Measurements from ENCODE around the gene C8G. TPM values are rescaled to one million over a fixed set of nuclear protein-coding genes. Genes with fewer than 3 reads are reported as not detected.

Gene C8G
- total RNA-seq, 2 experiments from 2014 or later = 0.90 TPM; not detected in 1

GRCh38 chr9:136943291-136944211, 1.5 kb upstream of the C8G start:
- no peaks in the 10 kb centered on the region for H3K27me3 Mint-ChIP-seq
- H3K4me3 Mint-ChIP-seq = peak overlapping the region; percentile 81
- H3K27ac Mint-ChIP-seq = peak overlapping the region; percentile 82
- H3K4me1 Mint-ChIP-seq = peaks cover 3% of the 10 kb centered on the region
- H3K36me3 Mint-ChIP-seq = peaks cover 12% of the 10 kb centered on the region
- DNase-seq = peak; percentile 61
- no peaks in the 10 kb centered on the region for H3K9me3 Mint-ChIP-seq

- no peak for DNase-seq
- H3K36me3 Mint-ChIP-seq = peaks cover 8% of the 10 kb centered on the region
- H3K9me3 Mint-ChIP-seq = no peaks in the 10 kb centered on the region
- no peak overlapping the region for H3K27ac Mint-ChIP-seq
- peak overlapping the region; percentile 81 for H3K4me3 Mint-ChIP-seq
- H3K4me1 Mint-ChIP-seq = peaks cover 6% of the 10 kb centered on the region
- no peaks in the 10 kb centered on the region for H3K27me3 Mint-ChIP-seq
Measured at GRCh38 chr9:136944212-136944518, 878 bp upstream of the C8G start.

- Mint-ChIP-seq H3K27ac (no peak overlapping the region), H3K36me3 (peaks cover 5% of the 10 kb centered on the region), H3K4me1 (peaks cover 6% of the 10 kb centered on the region), H3K27me3 (no peaks in the 10 kb centered on the region), H3K4me3 (no peak overlapping the region), H3K9me3 (no peaks in the 10 kb centered on the region)
- DNase-seq = no peak
Measured at GRCh38 chr9:136945333-136946227, 537 bp downstream of the C8G start.

GRCh38 chr9:136946228-136947027, 1.4 kb downstream of the C8G start:
- no peaks in the 10 kb centered on the region for H3K9me3 Mint-ChIP-seq
- no peak overlapping the region for H3K27ac Mint-ChIP-seq
- no peaks in the 10 kb centered on the region for H3K27me3 Mint-ChIP-seq
- H3K4me3 Mint-ChIP-seq = no peak overlapping the region
- H3K4me1 Mint-ChIP-seq = peaks cover 6% of the 10 kb centered on the region
- no peak for DNase-seq
- peaks cover 2% of the 10 kb centered on the region for H3K36me3 Mint-ChIP-seq

- no peaks in the 10 kb centered on the region for H3K9me3 Mint-ChIP-seq
Measured at GRCh38 chr9:136947028-136947891, 2.2 kb downstream of the C8G start.

GRCh38 chr9:136947955-136948510, 3.0 kb downstream of the C8G start:
- Mint-ChIP-seq H3K27ac (no peak overlapping the region), H3K9me3 (no peaks in the 10 kb centered on the region), H3K4me1 (peaks cover 6% of the 10 kb centered on the region), H3K27me3 (no peaks in the 10 kb centered on the region), H3K4me3 (peak overlapping the region; percentile 22), H3K36me3 (no peaks in the 10 kb centered on the region)
- no peak for DNase-seq

More at GRCh38 chr9:136947028-136947891, 2.2 kb downstream of the C8G start:
- H3K4me1 Mint-ChIP-seq = peaks cover 6% of the 10 kb centered on the region
- no peaks in the 10 kb centered on the region for H3K27me3 Mint-ChIP-seq
- no peaks in the 10 kb centered on the region for H3K36me3 Mint-ChIP-seq
- DNase-seq = no peak
- H3K4me3 Mint-ChIP-seq = no peak overlapping the region
- no peak overlapping the region for H3K27ac Mint-ChIP-seq

GRCh38 chr9:136949239-136949816, 4.3 kb downstream of the C8G start:
- Mint-ChIP-seq H3K27me3 (no peaks in the 10 kb centered on the region), H3K4me3 (peak overlapping the region; percentile 84), H3K27ac (peak overlapping the region; percentile 82), H3K9me3 (no peaks in the 10 kb centered on the region), H3K36me3 (no peaks in the 10 kb centered on the region), H3K4me1 (peaks cover 6% of the 10 kb centered on the region)
- no peak for DNase-seq

- no peaks in the 10 kb centered on the region for H3K9me3 Mint-ChIP-seq
- peak overlapping the region; percentile 84 for H3K4me3 Mint-ChIP-seq
- no peaks in the 10 kb centered on the region for H3K27me3 Mint-ChIP-seq
- no peaks in the 10 kb centered on the region for H3K36me3 Mint-ChIP-seq
- H3K27ac Mint-ChIP-seq = peak overlapping the region; percentile 82
- peaks cover 3% of the 10 kb centered on the region for H3K4me1 Mint-ChIP-seq
- DNase-seq = peak; percentile 95
Measured at GRCh38 chr9:136949817-136950655, 5.0 kb downstream of the C8G start.

- Mint-ChIP-seq H3K27me3 (no peaks in the 10 kb centered on the region), H3K4me1 (peaks cover 3% of the 10 kb centered on the region), H3K4me3 (peak overlapping the region; percentile 79), H3K9me3 (no peaks in the 10 kb centered on the region), H3K36me3 (no peaks in the 10 kb centered on the region), H3K27ac (peak overlapping the region; percentile 79)
- DNase-seq = no peak
Measured at GRCh38 chr9:136950656-136951276, 5.7 kb downstream of the C8G start.

- Mint-ChIP-seq H3K27ac (no peak within 1 kb of the TSS), H3K9me3 (no peaks in the 10 kb centered on the region), H3K27me3 (no peaks in the 10 kb centered on the region), H3K4me3 (no peak within 1 kb of the TSS), H3K4me1 (peaks cover 3% of the 10 kb centered on the region), H3K36me3 (peaks cover 3% of the 10 kb centered on the region)
- no peak for DNase-seq
Measured at GRCh38 chr9:136951541-136952320, 6.7 kb downstream of the C8G start, which contains the start of gene LCN12. LCN12 (plus strand) TSS chr9:136952273; CDS start chr9:136952328, 55 bp downstream.

GRCh38 chr9:136952321-136952850, 7.3 kb downstream of the C8G start:
- Mint-ChIP-seq H3K9me3 (no peaks in the 10 kb centered on the region), H3K27me3 (no peaks in the 10 kb centered on the region), H3K4me3 (no peak overlapping the region), H3K4me1 (peaks cover 3% of the 10 kb centered on the region), H3K27ac (no peak overlapping the region), H3K36me3 (peaks cover 3% of the 10 kb centered on the region)
- no peak for DNase-seq
